Suprapubic skin (tissue), 4 donors: ENCODE measurements around the gene DPP9.

Experiments used
- CTCF ChIP-seq, 2 donors: fragments of 200-600 bp in 1 of 2; fragments of 450-650 bp in 1 of 2; sonication (generic) in 1 of 2; IDR thresholded peaks; one replicate each; pipeline ENCODE4 v1.5.1; 2016 to 2019; ENCODE audit warnings: antibody characterized with exemption in 2 of 2, mild to moderate bottlenecking in 1 of 2, moderate library complexity in 1 of 2
- POLR2A ChIP-seq, 2 donors: fragments of 450-650 bp; IDR thresholded peaks; one replicate each; pipeline ENCODE4 v1.6.1; 2017; ENCODE audit warnings: antibody characterized with exemption in 2 of 2, mild to moderate bottlenecking in 2 of 2, moderate library complexity in 2 of 2
- POLR2AphosphoS5 ChIP-seq, 3 donors: sonication (generic); formaldehyde crosslinking; IDR thresholded peaks; one replicate each; pipeline ENCODE4 v1.6.1; 2017; ENCODE audit warnings: antibody characterized with exemption in 3 of 3

GRCh38 chr19:4709440-4710280, 14.0 kb downstream of the DPP9 start:
- TF ChIP-seq CTCF (IDR thresholded peaks at IDR 0.05) (no peak), POLR2AphosphoS5 (IDR thresholded peaks at IDR 0.05) (no peak), POLR2A (IDR thresholded peaks at IDR 0.05) (no peak)
